K562 (cell line): ENCODE data around the gene NRG3. TPM values are rescaled to one million over a fixed set of nuclear protein-coding genes. Genes with fewer than 3 reads are reported as not detected.

Source experiments
- ATAC-seq: fragments of 200-7000 bp; cut with Tn5 transposase; 3 replicates; pipeline ENCODE4 v1.9.1; 2020; ENCODE audit warnings: moderate library complexity
- BruUV-seq: library from RNA; stranded (reverse); fragments of 400-500 nt; replicated peaks from 2 replicates; lab custom pipeline; 2021; lab: Mats Ljungman, UMichigan
- CTCF ChIA-PET: fragments of 300-600 bp; formaldehyde crosslinking; extraction: SDS; loops from one replicate; lab custom pipeline; 2021; ENCODE audit warnings: low intra/inter-chr PET ratio; lab: Yijun Ruan, JAX
- POLR2A ChIA-PET: fragments of 300-600, 350-650 bp; sonication (Branson Sonifier 250); formaldehyde crosslinking; extraction: SDS; loops from one replicate; lab custom pipeline; 2021; ENCODE audit warnings: antibody characterized with exemption, inconsistent platforms; lab: Yijun Ruan, JAX
- DNase-seq, 4 experiments: peaks; one replicate each; pipeline versions ENCODE4 v3.0.0 to v3.0.0-alpha.2; 2011 to 2018; ENCODE audit warnings: low spot score in 3 of 4, mixed read lengths in 3 of 4; ENCODE audit errors: extremely low read depth in 1 of 4
- FAIRE-seq: peaks from 2 replicates; lab custom pipeline; 2011; peaks lifted over from hg19 to GRCh38; lab: Jason Lieb, UNC
- H2AFZ ChIP-seq: 2 replicates; pipeline ENCODE4 v1.6.0; 2011; ENCODE audit warnings: low read depth, low read length, control low read depth, inconsistent platforms
- H3K27ac ChIP-seq: fragments of 200-600 bp; 3 replicates; pipeline ENCODE4 v1.8.0; 2011; ENCODE audit warnings: low read depth, mild to moderate bottlenecking, control low read depth, inconsistent platforms, low read length, moderate library complexity, mixed read lengths; ENCODE audit errors: extremely low read depth
- H3K27me3 ChIP-seq, 2 experiments: fragments of 300-600 bp in 1 of 2; 2 replicates in 1 of 2; 3 replicates in 1 of 2; pipeline versions ENCODE4 v1.6.0 to v1.8.0; 2011; ENCODE audit warnings: inconsistent platforms in 2 of 2, low read length in 2 of 2, mild to moderate bottlenecking in 1 of 2, mixed read lengths in 1 of 2, moderate library complexity in 1 of 2; ENCODE audit not compliant: control insufficient read depth in 2 of 2, insufficient read depth in 2 of 2
- H3K36me3 ChIP-seq: fragments of 300-600 bp; 3 replicates; pipeline ENCODE4 v1.8.0; 2011; ENCODE audit warnings: mild to moderate bottlenecking, low read length, inconsistent platforms; ENCODE audit not compliant: control insufficient read depth, insufficient read depth
- H3K4me1 ChIP-seq, 2 experiments: fragments of 200-600 bp in 1 of 2; replicated peaks in 1 of 2; 2 replicates in 1 of 2; 3 replicates in 1 of 2; pipeline versions ENCODE4 v1.5.1 to v1.8.0; 2011; ENCODE audit warnings: inconsistent platforms in 2 of 2, low read length in 2 of 2, mild to moderate bottlenecking in 1 of 2, mixed read lengths in 1 of 2, moderate library complexity in 1 of 2; ENCODE audit not compliant: control insufficient read depth in 2 of 2, insufficient read depth in 2 of 2
- H3K4me2 ChIP-seq: 2 replicates; pipeline ENCODE4 v1.6.1; 2011; ENCODE audit warnings: low read length, control low read depth, inconsistent platforms, mixed read lengths; ENCODE audit not compliant: insufficient read depth
- H3K4me3 ChIP-seq: fragments of 200-600 bp; sonication (generic), shearing (Covaris generic); 2 replicates; pipeline ENCODE4 v1.5.1; 2016; ENCODE audit warnings: control low read depth, inconsistent platforms
- H3K79me2 ChIP-seq: fragments of 200-600 bp; 3 replicates; pipeline ENCODE4 v1.8.0; 2011; ENCODE audit warnings: low read length, inconsistent platforms; ENCODE audit not compliant: control insufficient read depth, insufficient read depth
- H3K9ac ChIP-seq, 2 experiments: 2 replicates each; pipeline versions ENCODE4 v1.6.0 to v1.6.1; 2011; ENCODE audit warnings: low read depth in 2 of 2, low read length in 2 of 2, control low read depth in 1 of 2, inconsistent platforms in 1 of 2, mild to moderate bottlenecking in 1 of 2, mixed read lengths in 1 of 2; ENCODE audit not compliant: insufficient read depth in 1 of 2
- H3K9me1 ChIP-seq: one replicate; pipeline ENCODE4 v1.6.0; 2011; ENCODE audit warnings: inconsistent platforms, mild to moderate bottlenecking, low read length, moderate library complexity; ENCODE audit not compliant: control insufficient read depth, insufficient read depth
- H3K9me3 ChIP-seq: replicated peaks from 2 replicates; pipeline ENCODE4 v1.5.1; 2011; ENCODE audit warnings: low read depth, low read length, inconsistent platforms; ENCODE audit not compliant: control insufficient read depth, insufficient read depth
- H4K20me1 ChIP-seq: replicated peaks from 2 replicates; pipeline ENCODE4 v1.6.1; 2011; ENCODE audit warnings: low read length, inconsistent platforms, mixed read lengths; ENCODE audit not compliant: control insufficient read depth, insufficient read depth
- ATF7 ChIP-seq: fragments of 450-650 bp; IDR thresholded peaks from 2 replicates; pipeline ENCODE4 v1.7.1; 2014; ENCODE audit warnings: mild to moderate bottlenecking, moderate library complexity
- CHAMP1 ChIP-seq: fragments of 450-650 bp; IDR thresholded peaks from 2 replicates; pipeline ENCODE4 v1.6.1; 2016; ENCODE audit warnings: mild to moderate bottlenecking
- HDAC1 ChIP-seq, 2 experiments: fragments of 450-650 bp; IDR thresholded peaks; 2 replicates each; pipeline ENCODE4 v1.6.1; 2016 to 2017; ENCODE audit warnings: inconsistent platforms in 1 of 2, mild to moderate bottlenecking in 1 of 2, moderate library complexity in 1 of 2
- HEY1 ChIP-seq: fragments of 250-450 bp; sonication (Bioruptor Pico); IDR thresholded peaks from 2 replicates; pipeline ENCODE4 v1.5.0; 2020; ENCODE audit warnings: mild to moderate bottlenecking, moderate library complexity, borderline replicate concordance
- MBD2 ChIP-seq: sonication (generic); IDR thresholded peaks from 2 replicates; pipeline ENCODE4 v1.6.1; 2016; ENCODE audit warnings: low read depth, borderline replicate concordance
- MTF1 ChIP-seq: fragments of 250-450 bp; sonication (Bioruptor Pico); IDR thresholded peaks from 2 replicates; pipeline ENCODE4 v1.9.0; 2021; ENCODE audit warnings: moderate library complexity, mild to moderate bottlenecking, inconsistent platforms, borderline replicate concordance
- RUNX1 ChIP-seq: sonication (generic); IDR thresholded peaks from 2 replicates; pipeline ENCODE4 v1.6.1; 2016; ENCODE audit warnings: antibody characterized with exemption, low read depth
- TRIM24 ChIP-seq, 2 experiments: fragments of 450-650 bp; IDR thresholded peaks; 2 replicates each; pipeline ENCODE4 v1.6.1; 2016
- ZNF12 ChIP-seq: sonication (generic); formaldehyde crosslinking; IDR thresholded peaks from 2 replicates; pipeline ENCODE4 v1.4.0; 2020; ENCODE audit warnings: mild to moderate bottlenecking, missing genetic modification reagents
- ZNF668 ChIP-seq: fragments of 250-450 bp; sonication (Bioruptor Pico); IDR thresholded peaks from 2 replicates; pipeline ENCODE4 v1.8.0; 2022; ENCODE audit warnings: mild to moderate bottlenecking, inconsistent platforms
- ZSCAN29 ChIP-seq: fragments of 450-650 bp; IDR thresholded peaks from 2 replicates; pipeline ENCODE4 v1.6.1; 2017
- WGBS: fragments of 100-300 bp; shearing (Covaris generic); methylation state at CpG from one replicate; pipeline ENCODE4 v1.1.6; 2016; ENCODE audit warnings: low coverage, mixed read lengths; ENCODE audit not compliant: insufficient coverage; ENCODE audit errors: missing lambda C conversion rate; 5-methylcytosine and 5-hydroxymethylcytosine counted together
- in situ Hi-C: fragments of 300-500 bp; cut with MboI; formaldehyde crosslinking; loops from 4 replicates; pipeline ENCODE4 v1.15.0; 2018; ENCODE audit warnings: inconsistent platforms, mixed read lengths
- intact Hi-C: fragments of 100-400 bp; cut with micrococcal nuclease; formaldehyde crosslinking; loops from 2 replicates; pipeline ENCODE4 v1.14.2; 2022
- polyA plus RNA-seq, 8 experiments: library from polyadenylated mRNA; depleted of rRNA in 4 of 8; stranded (reverse) in 5 of 8; unstranded in 3 of 8; fragments of >200 nt; fragmentation: Nextera tagmentation in 2 of 8; fragmentation: Illumina TruSeq in 1 of 8; extraction: Ambion mirVana in 2 of 8; extraction: Trizol in 1 of 8; gene quantifications; 2 replicates each; pipeline versions ENCODE4 v1.2.1 to v1.2.3, GENCODE V29; 2011 to 2014; ENCODE audit warnings: inconsistent platforms in 1 of 8, missing spikeins in 1 of 8
- total RNA-seq, 7 experiments: library from RNA; depleted of rRNA in 6 of 7; stranded (reverse); fragments of >200 nt in 6 of 7; fragmentation: Illumina TruSeq in 2 of 7; extraction: Trizol in 2 of 7; gene quantifications; 2 replicates each; pipeline versions ENCODE4 v1.2.1 to v1.2.3, GENCODE V29; 2011 to 2021; ENCODE audit warnings: low replicate concordance in 1 of 7
- TF ChIP-seq, protein P1 (sequence below): sonication (generic); formaldehyde crosslinking; IDR thresholded peaks from 2 replicates; pipeline ENCODE4 v1.8.0; 2022; ENCODE audit warnings: mild to moderate bottlenecking, missing genetic modification reagents
- TF ChIP-seq, protein P2 (sequence below): sonication (generic); formaldehyde crosslinking; IDR thresholded peaks from 2 replicates; pipeline ENCODE4 v1.8.1; 2023; ENCODE audit warnings: mild to moderate bottlenecking, missing genetic modification reagents

Gene NRG3
- total and polyA plus RNA-seq, 9 of the 15 experiments (the other 6 are each of a cell fraction or from before 2014, with no cell fraction given): not detected

GRCh38 chr10:82861889-82862288, 986.9 kb downstream of the NRG3 start:
- no peaks in the 10 kb centered on the region for H3K4me1 ChIP-seq
- 0% methylated on average over 2 of the region's 2 CpGs for WGBS
- DNase-seq (no peak), FAIRE-seq (no peak), ATAC-seq (no peak)
- H3K9me3 ChIP-seq: no peaks in the 10 kb centered on the region
- no peak overlapping the region for H3K27ac ChIP-seq
- H4K20me1 ChIP-seq: no peaks in the 10 kb centered on the region
- H3K4me2 ChIP-seq: no peak overlapping the region
- in situ Hi-C loops: no loop called here
- no peaks in the 10 kb centered on the region for H3K27me3 ChIP-seq
- H3K9me1 ChIP-seq: no peaks in the 10 kb centered on the region
- H3K79me2 ChIP-seq: no peaks in the 10 kb centered on the region
- no peak overlapping the region for H2AFZ ChIP-seq
- H3K4me3 ChIP-seq: no peak overlapping the region
- H3K9ac ChIP-seq: no peak overlapping the region
- TF ChIP-seq HEY1 (CRISPR knock-in tag): no peak
- TF ChIP-seq, protein P1, sequence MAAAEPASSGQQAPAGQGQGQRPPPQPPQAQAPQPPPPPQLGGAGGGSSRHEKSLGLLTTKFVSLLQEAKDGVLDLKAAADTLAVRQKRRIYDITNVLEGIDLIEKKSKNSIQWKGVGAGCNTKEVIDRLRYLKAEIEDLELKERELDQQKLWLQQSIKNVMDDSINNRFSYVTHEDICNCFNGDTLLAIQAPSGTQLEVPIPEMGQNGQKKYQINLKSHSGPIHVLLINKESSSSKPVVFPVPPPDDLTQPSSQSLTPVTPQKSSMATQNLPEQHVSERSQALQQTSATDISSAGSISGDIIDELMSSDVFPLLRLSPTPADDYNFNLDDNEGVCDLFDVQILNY (CRISPR knock-in tag): no peak
- intact Hi-C loops: no loop called here
- H3K36me3 ChIP-seq: no peaks in the 10 kb centered on the region
- ChIA-PET POLR2A (no interaction called here), CTCF (no interaction called here)
- no TSS peak for BruUV-seq

GRCh38 chr10:82865366-82865765, 990.4 kb downstream of the NRG3 start:
- H3K4me2 ChIP-seq: no peak overlapping the region
- H3K79me2 ChIP-seq: no peaks in the 10 kb centered on the region
- no peak overlapping the region for H2AFZ ChIP-seq
- no peak overlapping the region for H3K9ac ChIP-seq
- POLR2A ChIA-PET: no interaction called here
- DNase-seq (no peak), ATAC-seq (no peak), FAIRE-seq (no peak)
- H3K9me1 ChIP-seq: no peaks in the 10 kb centered on the region
- no peak overlapping the region for H3K4me3 ChIP-seq
- BruUV-seq: no TSS peak
- intact Hi-C loops (no loop called here), in situ Hi-C loops (no loop called here)
- H3K36me3 ChIP-seq: no peaks in the 10 kb centered on the region
- H3K4me1 ChIP-seq: no peaks in the 10 kb centered on the region
- 0% methylated on average over 1 of the region's 1 CpG for WGBS
- no peaks in the 10 kb centered on the region for H3K27me3 ChIP-seq
- H3K9me3 ChIP-seq: no peaks in the 10 kb centered on the region
- no peaks in the 10 kb centered on the region for H4K20me1 ChIP-seq
- CTCF ChIA-PET: no interaction called here
- H3K27ac ChIP-seq: no peak overlapping the region
- TF ChIP-seq ZNF668 (CRISPR knock-in tag) (no peak), MBD2 (no peak), ATF7 (no peak), RUNX1 (no peak), CHAMP1 (no peak), MTF1 (CRISPR knock-in tag) (no peak), ZSCAN29 (no peak), ZNF12 (CRISPR knock-in tag) (no peak), HDAC1 (IDR thresholded peaks at IDR 0.05) (no peak), TRIM24 (IDR thresholded peaks at IDR 0.05) (no peak)
- TF ChIP-seq, protein P2, sequence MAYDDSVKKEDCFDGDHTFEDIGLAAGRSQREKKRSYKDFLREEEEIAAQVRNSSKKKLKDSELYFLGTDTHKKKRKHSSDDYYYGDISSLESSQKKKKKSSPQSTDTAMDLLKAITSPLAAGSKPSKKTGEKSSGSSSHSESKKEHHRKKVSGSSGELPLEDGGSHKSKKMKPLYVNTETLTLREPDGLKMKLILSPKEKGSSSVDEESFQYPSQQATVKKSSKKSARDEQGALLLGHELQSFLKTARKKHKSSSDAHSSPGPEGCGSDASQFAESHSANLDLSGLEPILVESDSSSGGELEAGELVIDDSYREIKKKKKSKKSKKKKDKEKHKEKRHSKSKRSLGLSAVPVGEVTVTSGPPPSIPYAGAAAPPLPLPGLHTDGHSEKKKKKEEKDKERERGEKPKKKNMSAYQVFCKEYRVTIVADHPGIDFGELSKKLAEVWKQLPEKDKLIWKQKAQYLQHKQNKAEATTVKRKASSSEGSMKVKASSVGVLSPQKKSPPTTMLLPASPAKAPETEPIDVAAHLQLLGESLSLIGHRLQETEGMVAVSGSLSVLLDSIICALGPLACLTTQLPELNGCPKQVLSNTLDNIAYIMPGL: no peak
